Inflammatory macrophage treated with lipopolysaccharide for 1 hour (primary cell): Measurements from ENCODE around the gene KCTD1.

Source experiments
- DNase-seq, 2 donors: peaks; one replicate each; pipeline ENCODE4 v3.0.0-alpha.2; 2020 to 2022

The KCTD1 gene

DNA sequence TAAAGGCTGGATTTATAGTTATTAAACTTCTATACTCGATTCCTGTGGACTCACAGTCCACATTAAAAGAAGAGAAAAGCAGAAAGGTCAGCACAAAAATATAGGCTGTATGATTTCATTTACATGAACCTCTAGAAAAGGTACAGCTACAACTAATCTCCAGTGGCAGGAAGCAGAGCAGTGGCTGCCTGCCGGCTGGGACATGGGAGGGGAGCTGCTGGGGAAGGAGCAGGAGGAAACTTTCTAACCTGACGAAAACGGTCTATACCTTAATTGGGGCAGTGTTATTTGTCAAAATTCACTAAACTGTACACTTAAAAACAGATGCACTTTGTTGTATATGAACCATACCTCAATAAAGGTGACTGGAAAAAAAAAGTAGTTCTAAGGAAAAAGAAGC is 26.7 kb downstream of the KCTD1 start:
- DNase-seq = no peak

DNA sequence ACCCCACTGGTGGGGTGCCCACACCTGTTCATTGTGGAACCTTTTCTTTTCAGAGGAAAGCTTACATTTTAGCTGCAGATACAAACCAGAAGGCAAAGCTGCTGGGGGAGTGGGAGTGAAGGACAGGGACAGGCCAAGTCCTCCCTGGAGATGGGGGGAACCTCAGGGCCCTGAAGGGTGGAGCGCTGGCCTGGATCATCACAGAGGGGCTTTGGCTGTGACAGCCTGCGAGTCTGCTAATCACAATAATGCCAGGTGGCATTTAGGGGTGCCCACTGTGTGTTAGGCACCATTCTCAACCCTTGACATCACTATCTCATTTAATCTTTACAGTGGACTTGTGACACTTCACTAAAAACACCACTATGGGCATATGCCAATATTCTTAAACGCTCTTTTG is 27.4 kb downstream of the KCTD1 start:
- no peak for DNase-seq

DNA sequence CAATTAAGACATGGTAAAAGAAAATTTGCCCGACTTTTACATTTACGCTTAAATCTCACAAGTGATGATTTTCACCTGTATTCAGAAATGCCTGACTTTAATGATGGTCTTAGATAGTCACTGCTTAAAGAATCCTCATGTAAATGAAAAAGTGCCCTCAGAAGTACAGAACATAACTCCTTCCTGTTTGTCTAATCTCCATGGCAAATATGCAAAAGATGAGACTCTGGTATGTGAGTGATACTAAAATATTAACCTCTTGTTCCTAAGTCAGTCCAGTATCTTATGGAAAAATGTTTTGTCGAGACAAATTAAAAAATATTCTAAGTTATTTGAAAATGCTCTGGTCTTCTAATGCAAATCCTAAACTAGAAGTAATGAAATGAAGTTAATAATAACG is 29.2 kb downstream of the KCTD1 start:
- DNase-seq = no peak

DNA sequence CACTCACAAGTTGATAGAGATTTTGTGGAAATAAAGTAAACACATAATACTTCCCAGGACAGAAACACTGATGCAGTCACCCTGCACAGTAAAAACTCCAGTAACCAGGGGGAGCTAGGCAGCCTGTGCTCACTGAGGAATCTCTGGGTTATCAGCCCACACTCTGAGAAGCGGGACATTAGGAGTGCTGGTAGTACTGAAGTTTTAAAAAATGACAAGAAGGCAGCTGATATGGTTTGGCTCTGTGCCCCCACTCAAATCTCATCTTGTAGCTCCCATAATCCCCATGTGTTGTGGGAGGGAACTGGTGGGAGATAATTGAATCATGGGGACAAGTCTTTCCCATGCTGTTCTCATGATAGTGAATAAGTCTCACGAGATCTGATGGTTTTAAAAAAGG is 31.4 kb downstream of the KCTD1 start:
- DNase-seq = no peak

GRCh38 chr18:26515643-26516487 is 32.5 kb downstream of the KCTD1 start:
- no peak for DNase-seq

GRCh38 chr18:26511339-26512071 is 36.8 kb downstream of the KCTD1 start:
- DNase-seq = no peak

DNA sequence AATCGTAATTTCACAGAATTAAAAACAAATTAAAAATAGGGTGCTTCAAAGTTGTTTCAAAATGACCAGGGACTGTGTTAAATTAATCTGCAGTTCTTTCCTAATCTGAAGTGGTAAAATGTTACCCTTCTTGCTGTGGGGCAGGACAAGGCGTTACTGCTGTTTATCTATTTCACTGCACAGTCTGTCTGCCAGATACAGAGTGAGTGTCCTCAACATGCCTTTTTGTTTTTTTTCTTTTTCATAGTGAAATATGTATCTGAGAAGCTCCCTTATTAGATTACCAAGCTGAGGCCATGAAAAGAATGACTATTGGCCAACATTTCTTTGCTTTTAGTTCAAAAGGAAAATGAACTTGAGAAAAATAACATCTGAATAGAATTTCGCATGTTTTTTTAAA is 38.0 kb downstream of the KCTD1 start:
- no peak for DNase-seq

DNA sequence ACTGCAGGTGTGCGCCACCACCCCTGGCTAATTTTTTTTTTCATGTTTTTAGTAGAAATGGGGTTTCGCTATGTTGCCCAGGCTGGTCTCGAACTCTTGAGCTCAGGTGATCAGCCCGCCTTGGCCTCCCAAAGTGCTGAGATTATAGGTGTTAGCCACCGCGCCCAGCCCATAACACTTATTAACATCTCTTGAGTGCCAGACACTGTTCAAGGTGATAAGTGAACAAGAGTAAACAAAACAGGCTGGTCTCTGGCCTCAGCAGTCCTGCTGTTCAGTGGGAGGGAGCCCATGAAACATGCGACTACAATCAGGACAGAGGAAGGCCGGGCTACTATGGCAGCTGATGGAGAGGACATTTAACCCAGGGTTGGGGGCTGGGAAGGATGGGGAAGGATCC is 42.3 kb downstream of the KCTD1 start:
- DNase-seq = no peak

DNA sequence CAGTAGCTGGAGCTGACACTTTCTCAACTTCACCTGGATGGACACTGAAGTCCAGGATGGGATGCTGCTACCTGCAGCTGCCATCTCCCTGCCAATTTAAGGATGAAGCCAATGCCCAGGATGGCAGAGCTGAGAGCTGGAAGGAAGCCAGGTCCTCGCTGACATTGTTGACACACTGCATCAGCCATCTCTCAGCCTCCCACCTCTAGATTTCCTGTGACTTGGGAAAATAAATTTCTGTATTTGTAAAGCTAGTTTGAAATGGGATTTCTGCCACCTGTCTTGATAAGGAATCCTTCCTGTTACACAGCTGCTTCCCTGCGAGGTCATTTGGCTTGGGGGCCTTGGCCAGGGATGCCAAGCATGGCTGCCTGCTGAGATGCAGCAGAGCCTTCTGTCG is 43.5 kb downstream of the KCTD1 start:
- DNase-seq = no peak

DNA sequence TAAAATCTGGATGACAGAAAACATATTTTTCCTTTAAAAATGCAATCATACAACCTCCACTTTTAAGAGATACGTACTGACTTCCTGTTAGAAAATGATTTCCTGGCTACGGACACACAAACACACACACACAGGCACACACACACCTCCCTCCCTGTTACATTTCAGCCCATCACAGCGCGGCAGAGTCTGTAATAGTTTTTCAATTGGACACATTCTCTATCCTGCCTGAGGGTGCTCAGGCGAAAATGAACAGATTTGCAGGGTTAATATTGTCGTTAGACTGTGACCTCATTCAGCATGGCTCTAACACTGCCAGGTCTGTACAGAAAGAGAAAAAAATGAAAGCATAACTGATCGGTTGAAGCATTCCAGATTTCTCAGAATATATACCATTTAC is 45.0 kb downstream of the KCTD1 start:
- no peak for DNase-seq

- no peak for DNase-seq
These were observed 45.5 kb downstream of the KCTD1 start for GRCh38 chr18:26502823-26503222.

DNA sequence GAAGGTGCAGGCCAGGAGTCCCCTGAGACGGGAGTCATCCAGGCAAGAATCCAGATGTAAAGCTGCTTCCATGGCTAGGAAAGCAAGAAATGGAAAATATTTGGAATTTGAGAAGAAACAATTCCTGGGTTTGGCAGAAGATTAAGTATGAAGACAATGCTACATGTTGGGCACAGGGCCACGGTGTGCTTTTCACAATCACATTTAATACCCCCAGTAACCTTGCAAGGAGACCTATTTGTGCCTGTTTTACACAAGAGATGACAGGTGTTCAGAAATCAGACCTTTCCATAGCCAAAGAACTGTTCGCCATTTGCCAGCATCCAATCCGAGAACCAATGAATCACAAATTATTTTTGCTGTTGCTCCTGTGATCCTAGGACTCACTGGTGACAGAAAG is 50.5 kb downstream of the KCTD1 start:
- no peak for DNase-seq

DNA sequence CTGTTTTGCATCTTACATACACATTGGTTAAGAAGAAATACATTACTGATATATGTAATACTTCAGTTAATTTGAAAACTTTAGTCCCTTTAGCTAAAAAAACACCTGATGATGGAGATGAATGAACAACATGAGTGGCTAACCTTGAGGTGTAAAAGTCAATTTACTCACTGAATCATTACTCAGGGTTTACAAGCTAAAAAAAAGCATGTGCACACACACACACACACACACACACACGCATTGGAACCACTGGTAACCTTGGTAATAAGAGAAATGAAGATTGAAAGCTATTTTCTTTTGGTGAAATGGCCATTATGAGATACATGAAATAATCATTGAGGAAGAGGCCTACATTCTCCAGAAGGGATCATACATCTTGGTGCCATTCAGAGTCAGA is 51.8 kb downstream of the KCTD1 start:
- DNase-seq = no peak

GRCh38 chr18:26495287-26495686 is 53.1 kb downstream of the KCTD1 start:
- DNase-seq = no peak

DNA sequence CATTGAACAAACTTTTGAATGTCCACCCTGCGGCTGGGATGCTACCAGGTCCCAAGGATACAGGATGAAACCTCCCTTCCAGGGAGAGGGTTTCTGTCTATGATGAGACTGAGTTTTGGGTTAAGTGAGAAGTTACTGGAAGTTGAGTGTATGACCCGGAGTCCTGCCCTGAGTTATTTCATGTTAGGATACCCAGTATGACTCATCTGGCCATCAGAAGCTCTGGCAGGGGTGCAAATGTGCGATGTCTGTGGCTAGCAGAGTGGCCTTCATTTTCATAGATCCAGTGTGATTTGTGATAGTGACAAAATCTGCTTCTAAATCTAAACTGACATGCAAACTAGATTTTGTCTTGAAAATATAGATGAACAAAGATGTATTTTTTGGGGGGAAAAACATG is 55.3 kb downstream of the KCTD1 start:
- no peak for DNase-seq

GRCh38 chr18:26491194-26491816 is 57.0 kb downstream of the KCTD1 start:
- DNase-seq = no peak

DNA sequence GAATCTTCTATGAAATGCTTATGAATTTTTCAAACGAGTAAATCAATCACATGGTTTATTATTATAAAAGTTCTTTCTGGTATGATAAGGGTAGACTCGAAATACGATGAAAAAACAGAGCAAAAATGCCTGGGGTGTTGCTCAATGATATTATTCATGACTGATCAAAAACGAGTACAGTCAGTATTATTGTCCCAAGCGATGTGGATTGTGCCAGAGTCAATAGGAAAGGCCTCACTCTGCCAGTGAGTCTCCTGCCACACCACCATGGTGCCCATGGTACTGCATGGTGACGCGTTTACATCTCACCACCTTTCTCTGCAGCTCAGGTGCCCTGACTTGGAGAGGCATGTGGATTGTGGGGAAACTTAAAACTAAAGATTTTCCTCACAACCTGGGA is 58.5 kb downstream of the KCTD1 start:
- no peak for DNase-seq

DNA sequence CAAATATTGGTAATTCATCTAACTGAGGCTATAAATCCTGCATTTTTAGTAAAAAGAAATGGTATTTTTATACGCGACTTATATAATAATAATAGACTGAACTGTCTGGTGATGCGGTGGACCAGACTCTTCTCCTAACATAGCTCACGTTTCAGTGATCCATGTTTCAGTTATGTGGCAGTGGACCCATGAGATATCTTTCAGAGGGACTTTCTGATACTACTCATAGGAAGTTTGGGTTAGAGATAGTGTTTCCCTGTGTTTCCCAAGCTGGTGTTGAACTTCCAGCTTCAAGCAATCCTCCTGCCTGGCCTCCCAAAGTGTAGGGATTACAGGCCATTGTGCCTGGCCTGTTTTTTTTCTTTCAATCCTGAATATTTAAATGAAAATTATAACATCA is 59.2 kb downstream of the KCTD1 start:
- peak in 1 of 2 donors; percentile 31 for DNase-seq

DNA sequence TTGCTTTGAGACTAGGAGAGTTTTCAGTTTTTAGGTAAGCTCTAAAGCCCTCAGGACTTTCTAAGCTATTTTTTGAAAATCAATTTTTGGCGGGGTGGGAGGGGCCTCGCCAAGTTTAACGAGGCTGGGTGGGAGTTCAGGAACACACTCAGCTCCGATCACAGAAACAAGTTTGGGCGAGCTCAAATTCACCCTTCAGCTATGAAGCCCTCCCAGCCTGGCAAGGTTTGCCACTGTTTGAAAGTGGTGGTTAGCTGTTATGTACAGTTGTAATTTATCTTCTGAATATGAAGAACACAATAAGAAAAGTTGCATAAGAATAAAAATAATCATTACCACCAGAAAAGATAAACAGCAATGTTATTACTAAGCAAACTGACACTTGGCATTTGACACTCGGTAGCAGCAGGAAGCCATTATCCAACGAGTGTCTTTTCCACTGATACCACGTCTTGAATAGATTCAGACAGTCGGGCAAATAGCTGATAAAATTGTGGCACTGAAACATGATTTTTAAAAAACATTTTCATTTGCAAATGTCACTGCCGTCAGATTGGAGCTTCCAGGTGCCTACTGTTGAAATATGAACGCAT is 59.8 kb downstream of the KCTD1 start:
- DNase-seq = no peak

DNA sequence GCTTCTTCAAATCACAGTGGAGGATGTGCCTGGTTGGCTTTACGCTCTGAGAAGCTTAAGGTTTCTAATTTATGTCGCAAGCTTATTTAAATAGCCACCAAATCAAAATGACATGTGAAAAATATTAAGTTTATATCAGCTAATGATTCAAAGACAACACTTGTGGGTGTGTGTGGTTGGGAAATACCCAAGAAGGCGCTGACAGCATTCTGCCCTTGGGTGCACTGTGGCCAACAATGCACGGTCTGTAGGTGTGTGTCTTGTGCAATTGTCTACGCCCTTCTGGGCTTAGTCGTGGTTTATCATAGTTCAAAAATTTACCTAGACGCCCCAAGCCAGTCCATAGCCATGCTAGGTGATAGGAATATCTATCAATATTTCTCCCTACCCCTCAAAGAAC is 60.9 kb downstream of the KCTD1 start:
- DNase-seq = peak; percentile 29 to 68

DNA sequence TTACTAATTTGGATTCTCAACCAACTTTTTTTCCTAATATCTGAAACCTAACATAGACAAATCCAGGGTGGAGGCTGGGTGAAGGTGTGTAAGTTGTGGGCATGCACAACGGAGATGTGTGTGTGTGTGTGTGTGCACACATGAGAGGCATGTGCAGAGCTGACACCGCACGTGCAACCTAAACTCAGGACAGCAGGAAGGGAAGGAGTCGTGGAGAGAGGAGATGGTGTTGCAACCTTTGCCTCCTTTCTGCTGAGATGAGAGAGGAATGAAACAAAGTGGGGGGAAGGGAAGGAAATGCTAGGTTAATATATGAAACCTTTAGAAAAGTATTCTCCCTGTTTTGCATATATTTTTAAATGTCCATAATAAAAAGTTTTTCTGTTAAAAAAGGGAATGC is 64.7 kb downstream of the KCTD1 start:
- no peak for DNase-seq

DNA sequence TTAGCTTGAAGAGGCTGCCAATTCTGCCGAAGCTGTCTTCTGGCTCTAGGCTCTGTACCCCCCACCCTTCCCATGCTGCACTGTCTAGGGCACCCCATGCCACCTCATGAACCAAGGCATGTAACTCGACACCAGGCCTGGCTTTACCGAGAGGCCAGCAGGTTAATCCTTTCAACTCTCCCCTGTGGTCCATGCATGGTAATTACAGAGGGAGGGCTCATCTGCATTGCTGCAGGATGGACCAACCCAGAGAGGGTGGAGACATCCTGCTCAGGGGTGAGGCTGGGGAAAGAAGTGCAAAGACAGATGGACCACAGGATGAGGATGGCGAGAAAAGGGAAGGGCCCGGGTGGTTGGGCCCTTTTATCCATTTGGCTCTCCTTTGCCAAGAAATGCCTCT is 65.8 kb downstream of the KCTD1 start:
- DNase-seq = no peak

DNA sequence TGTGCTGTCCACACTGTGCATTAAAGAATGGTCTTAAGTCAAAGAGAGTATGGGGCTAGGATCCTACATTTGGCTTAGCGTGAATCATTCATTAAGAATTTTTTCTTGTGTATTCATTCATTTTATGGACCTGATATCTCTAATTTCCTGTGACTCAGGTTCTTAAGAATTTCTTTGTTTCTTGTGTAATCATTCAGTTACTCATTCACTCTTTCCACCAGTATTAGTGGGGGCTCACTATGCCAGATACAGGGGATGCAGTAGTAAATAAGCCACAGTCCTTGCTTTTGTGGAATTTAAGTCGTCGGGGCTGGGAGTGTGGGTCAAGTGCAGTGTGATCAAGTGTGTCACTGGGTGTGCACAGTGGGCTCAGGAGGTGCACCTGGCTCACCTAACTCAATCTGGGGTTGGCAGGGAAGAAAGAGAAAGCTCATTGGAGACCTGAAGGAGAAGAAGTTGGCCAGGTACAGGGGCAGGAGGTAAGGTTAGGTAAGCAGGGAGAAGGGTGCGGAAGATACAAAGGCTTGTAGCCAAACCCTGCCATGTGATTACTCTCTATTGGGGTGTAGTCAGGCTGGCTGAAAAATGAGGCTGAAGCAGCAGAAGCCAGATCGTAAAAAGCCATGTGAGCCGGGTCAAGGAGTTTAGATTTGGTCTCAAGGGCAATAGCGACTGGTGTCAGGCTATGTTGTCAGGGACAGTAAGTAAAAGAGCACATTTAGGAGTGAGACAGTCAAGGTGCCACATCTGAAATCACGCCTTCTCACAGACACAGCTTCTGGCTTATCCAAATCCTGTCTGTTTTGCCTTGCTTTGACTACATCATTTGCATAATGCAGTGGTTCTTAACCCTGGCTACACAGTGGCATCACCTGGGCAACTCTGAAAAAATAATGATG is 67.2 kb downstream of the KCTD1 start:
- no peak for DNase-seq
